OCI-LY1 (cell line): Measurements from ENCODE around the gene TLE4.

Experiments used
- CTCF ChIP-seq: fragments of 200-600 bp; sonication (generic), shearing (Covaris generic); IDR thresholded peaks from 2 replicates; pipeline ENCODE4 v1.5.1; 2017; ENCODE audit warnings: mild to moderate bottlenecking, antibody characterized with exemption, low read length, moderate library complexity, mixed read lengths
- EZH2 ChIP-seq: fragments of 200-600 bp; sonication (generic), shearing (Covaris generic); IDR thresholded peaks from 2 replicates; pipeline ENCODE4 v1.8.0; 2017; ENCODE audit warnings: borderline replicate concordance, mixed run types, mild to moderate bottlenecking, antibody characterized with exemption, low read length, moderate library complexity, mixed read lengths

GRCh38 chr9:79535534-79535933 lies 36.2 kb upstream of the TLE4 start:
- TF ChIP-seq CTCF: no peak
- no peak for TF ChIP-seq EZH2
